ENCODE results near the gene PTPRH. TPM values are rescaled to one million over a fixed set of nuclear protein-coding genes. Genes with fewer than 3 reads are reported as not detected.

Gene PTPRH
- total RNA-seq, 1 donor from 2014 or later = 4.4 TPM

GRCh38 chr19:55199620-55200204 is 9.6 kb downstream of the PTPRH start:
- no peaks in the 10 kb centered on the region for H3K27me3 ChIP-seq
- no peak for TF ChIP-seq POLR2AphosphoS5 (IDR thresholded peaks at IDR 0.05; ENCODE audit: insufficient read depth in 1 of 2, low read depth in 1 of 2)
- intact Hi-C loops (cut with DNase I) = no loop called here
- no peaks in the 10 kb centered on the region for H3K4me1 ChIP-seq
- H3K27ac ChIP-seq = no peak overlapping the region
- no peak for DNase-seq (ENCODE audit: extremely low spot score in 2 of 2)
- no peaks in the 10 kb centered on the region for H3K9me3 ChIP-seq
- H3K4me3 ChIP-seq = no peak overlapping the region
- no peaks in the 10 kb centered on the region for H3K36me3 ChIP-seq

DNA sequence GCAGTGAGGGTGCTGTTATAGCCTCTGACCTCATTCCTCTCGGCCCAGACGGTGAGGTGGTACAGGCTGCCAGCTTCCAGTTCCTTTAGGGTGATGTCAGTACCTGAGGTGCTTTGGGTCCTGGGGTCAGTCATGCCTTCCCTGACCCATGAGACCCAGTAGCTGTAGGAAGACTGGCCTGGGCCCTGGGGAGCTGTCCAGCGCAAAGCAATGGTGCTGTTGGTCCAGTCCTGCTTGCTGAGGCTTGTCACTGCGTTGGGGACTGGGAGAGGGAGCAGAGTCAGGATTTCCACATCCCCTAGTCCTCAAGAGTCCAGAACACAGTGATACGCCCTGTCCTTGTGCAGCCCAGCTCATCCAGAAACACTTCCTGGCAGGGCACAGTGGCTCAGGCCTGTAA is 10.7 kb downstream of the PTPRH start:
- no peaks in the 10 kb centered on the region for H3K9me3 ChIP-seq
- H3K4me1 ChIP-seq = no peaks in the 10 kb centered on the region
- no peaks in the 10 kb centered on the region for H3K36me3 ChIP-seq
- no peak overlapping the region for H3K27ac ChIP-seq
- intact Hi-C loops (cut with DNase I) = no loop called here
- DNase-seq (ENCODE audit: extremely low spot score in 2 of 2) = no peak
- TF ChIP-seq POLR2A (IDR thresholded peaks at IDR 0.05) (no peak), POLR2AphosphoS5 (IDR thresholded peaks at IDR 0.05; ENCODE audit: insufficient read depth in 1 of 2, low read depth in 1 of 2) (no peak)
- TF ChIP-seq, protein P1, sequence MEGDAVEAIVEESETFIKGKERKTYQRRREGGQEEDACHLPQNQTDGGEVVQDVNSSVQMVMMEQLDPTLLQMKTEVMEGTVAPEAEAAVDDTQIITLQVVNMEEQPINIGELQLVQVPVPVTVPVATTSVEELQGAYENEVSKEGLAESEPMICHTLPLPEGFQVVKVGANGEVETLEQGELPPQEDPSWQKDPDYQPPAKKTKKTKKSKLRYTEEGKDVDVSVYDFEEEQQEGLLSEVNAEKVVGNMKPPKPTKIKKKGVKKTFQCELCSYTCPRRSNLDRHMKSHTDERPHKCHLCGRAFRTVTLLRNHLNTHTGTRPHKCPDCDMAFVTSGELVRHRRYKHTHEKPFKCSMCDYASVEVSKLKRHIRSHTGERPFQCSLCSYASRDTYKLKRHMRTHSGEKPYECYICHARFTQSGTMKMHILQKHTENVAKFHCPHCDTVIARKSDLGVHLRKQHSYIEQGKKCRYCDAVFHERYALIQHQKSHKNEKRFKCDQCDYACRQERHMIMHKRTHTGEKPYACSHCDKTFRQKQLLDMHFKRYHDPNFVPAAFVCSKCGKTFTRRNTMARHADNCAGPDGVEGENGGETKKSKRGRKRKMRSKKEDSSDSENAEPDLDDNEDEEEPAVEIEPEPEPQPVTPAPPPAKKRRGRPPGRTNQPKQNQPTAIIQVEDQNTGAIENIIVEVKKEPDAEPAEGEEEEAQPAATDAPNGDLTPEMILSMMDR (IDR thresholded peaks at IDR 0.05) = no peak
- no peaks in the 10 kb centered on the region for H3K27me3 ChIP-seq
- H3K4me3 ChIP-seq = no peak overlapping the region

DNA sequence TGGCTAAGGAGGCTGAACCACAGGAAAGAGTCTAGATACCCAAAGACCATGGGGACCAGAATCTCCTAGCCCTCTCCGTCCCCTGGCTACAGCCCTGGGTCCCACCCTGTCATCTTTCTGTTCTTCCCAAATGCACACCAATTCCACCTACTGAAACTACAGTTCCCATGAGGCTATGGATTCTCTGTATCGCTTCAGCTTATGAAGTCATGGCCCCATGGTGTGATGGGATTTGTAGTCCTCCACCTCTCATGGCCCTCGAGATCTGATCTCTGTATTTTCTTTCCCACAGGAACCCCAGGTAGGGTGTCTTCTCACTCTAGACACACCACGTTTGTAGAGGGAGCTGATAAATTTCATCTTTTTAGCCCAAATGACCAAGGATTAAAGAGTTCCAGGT is 11.8 kb downstream of the PTPRH start:
- Histone ChIP-seq H3K9me3 (no peaks in the 10 kb centered on the region), H3K27ac (no peak overlapping the region), H3K4me3 (no peak overlapping the region), H3K36me3 (no peaks in the 10 kb centered on the region), H3K27me3 (no peaks in the 10 kb centered on the region), H3K4me1 (no peaks in the 10 kb centered on the region)
- DNase-seq (ENCODE audit: extremely low spot score in 2 of 2) = no peak
- TF ChIP-seq, protein P1 (IDR thresholded peaks at IDR 0.05) = no peak
- TF ChIP-seq POLR2AphosphoS5 (IDR thresholded peaks at IDR 0.05; ENCODE audit: insufficient read depth in 1 of 2, low read depth in 1 of 2) (no peak), POLR2A (IDR thresholded peaks at IDR 0.05) (no peak)
- intact Hi-C loops (cut with DNase I) = no loop called here

DNA sequence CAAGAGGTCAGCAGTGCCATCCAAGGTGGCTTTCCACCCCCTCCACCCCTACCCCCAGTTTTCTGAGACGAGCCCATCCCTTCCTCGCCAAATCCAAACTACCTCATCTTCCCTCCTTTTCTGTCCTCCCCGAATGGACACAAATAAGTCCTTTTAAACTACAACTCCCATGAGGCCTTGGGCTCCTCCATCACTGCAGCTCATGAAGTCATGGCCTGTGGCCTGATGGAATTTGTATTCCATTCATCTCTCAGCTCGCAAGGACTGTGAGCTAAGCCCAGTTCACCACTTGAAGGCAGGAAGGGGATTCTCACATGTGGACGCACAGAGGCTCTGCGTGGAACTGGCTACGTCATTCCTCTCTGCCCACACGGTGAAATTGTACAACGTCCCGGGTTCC is 12.5 kb downstream of the PTPRH start:
- TF ChIP-seq POLR2A (IDR thresholded peaks at IDR 0.05) (no peak), POLR2AphosphoS5 (IDR thresholded peaks at IDR 0.05; ENCODE audit: insufficient read depth in 1 of 2, low read depth in 1 of 2) (no peak)
- TF ChIP-seq, protein P1 (IDR thresholded peaks at IDR 0.05) = no peak
- intact Hi-C loops (cut with DNase I) = no loop called here
- H3K27ac ChIP-seq = no peak overlapping the region

DNA sequence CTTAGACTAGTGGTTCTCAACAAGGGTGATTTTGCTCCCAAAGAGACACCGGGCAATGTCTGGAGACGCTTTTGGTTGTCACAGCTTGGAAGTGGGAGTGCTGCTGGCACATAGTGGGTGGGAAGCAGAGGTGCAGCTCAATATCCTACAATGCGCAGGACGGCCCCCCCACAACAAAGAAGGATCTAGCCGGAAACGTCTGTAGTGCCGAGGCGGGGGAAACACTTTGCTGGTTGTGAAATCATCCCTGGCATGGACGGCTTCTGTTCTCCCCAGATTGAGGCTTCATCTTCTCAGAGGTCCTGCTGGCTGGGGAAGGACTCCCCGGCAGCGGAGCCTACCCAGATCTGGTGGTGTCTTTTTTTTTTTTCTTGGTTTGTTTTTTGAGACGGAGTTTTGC is 15.8 kb downstream of the PTPRH start:
- no peak for DNase-seq (ENCODE audit: extremely low spot score in 2 of 2)
- Histone ChIP-seq H3K36me3 (no peaks in the 10 kb centered on the region), H3K27ac (no peak overlapping the region), H3K27me3 (no peaks in the 10 kb centered on the region), H3K9me3 (no peaks in the 10 kb centered on the region), H3K4me1 (no peaks in the 10 kb centered on the region), H3K4me3 (no peak overlapping the region)
- TF ChIP-seq, protein P1 (IDR thresholded peaks at IDR 0.05) = no peak
- TF ChIP-seq POLR2AphosphoS5 (IDR thresholded peaks at IDR 0.05; ENCODE audit: insufficient read depth in 1 of 2, low read depth in 1 of 2) (no peak), POLR2A (IDR thresholded peaks at IDR 0.05) (no peak)
- intact Hi-C loops (cut with DNase I) = no loop called here

More for the DNA sequence above, 12.5 kb downstream of the PTPRH start:
- Histone ChIP-seq H3K4me1 (no peaks in the 10 kb centered on the region), H3K9me3 (no peaks in the 10 kb centered on the region), H3K27me3 (no peaks in the 10 kb centered on the region), H3K4me3 (no peak overlapping the region), H3K36me3 (no peaks in the 10 kb centered on the region)
- DNase-seq (ENCODE audit: extremely low spot score in 2 of 2) = no peak
